Measurements from ENCODE around the gene CCDC71.

The CCDC71 gene

DNA sequence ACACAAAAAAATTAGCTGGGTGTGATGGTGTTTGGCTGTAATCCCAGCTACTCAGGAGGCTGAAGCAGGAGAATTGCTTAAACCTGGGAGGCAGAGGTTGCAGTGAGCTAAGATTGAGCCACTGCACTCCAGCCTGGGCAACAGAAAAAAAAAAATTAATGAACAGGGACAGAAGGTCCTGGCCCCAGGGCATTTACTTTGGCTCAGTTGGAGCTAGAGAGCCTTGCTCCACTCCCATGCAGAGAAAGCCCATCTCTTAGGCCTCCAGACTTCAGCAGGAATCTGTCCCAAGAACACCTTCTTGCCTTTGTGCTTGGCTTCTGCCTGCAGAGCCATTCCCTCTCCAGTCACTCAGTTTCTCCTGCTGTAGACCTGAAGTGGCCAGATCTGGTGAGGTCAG is 14.0 kb upstream of the CCDC71 start:
- H3K27ac ChIP-seq (ENCODE audit: low read depth, low read length), result no peak overlapping the region
- H3K36me3 ChIP-seq (ENCODE audit: control insufficient read depth, insufficient read depth, low read length), result peaks cover 6% of the 10 kb centered on the region; the same call in 1 of the 2 replicates
- no peaks in the 10 kb centered on the region for H3K27me3 ChIP-seq (ENCODE audit: control insufficient read depth, insufficient read depth, low read length)
- H3K9ac ChIP-seq (ENCODE audit: low read length), result no peak overlapping the region
- peaks cover 4% of the 10 kb centered on the region; the same call in 1 of the 2 replicates for H3K9me3 ChIP-seq (ENCODE audit: control insufficient read depth, insufficient read depth, low read depth, low read length)
- no peak overlapping the region for H3K4me3 ChIP-seq (ENCODE audit: low read depth, low read length)
- no peaks in the 10 kb centered on the region for H3K4me1 ChIP-seq (ENCODE audit: control insufficient read depth, insufficient read depth, low read length)

DNA sequence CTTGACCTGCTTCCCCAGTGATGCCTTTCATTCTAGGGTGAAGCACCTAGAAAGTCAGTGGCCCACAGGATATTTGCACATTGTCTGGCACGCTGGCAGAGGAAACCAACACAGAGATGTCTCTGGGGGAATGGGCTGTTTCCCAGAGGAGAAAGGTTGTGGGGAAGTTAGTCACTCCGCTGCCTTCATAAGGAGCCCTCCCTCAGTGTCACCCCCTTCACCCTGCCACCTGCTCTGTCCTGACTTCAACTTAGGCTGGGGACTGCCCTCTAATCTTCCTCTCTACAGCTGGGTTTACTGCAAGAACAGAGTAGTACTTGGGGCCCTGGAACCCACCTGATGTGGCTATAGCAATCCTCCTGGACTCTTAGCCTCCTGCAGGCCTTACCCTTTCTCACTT is 10.9 kb upstream of the CCDC71 start:
- Histone ChIP-seq H3K4me1 (ENCODE audit: control insufficient read depth, insufficient read depth, low read length) (peaks cover 23% of the 10 kb centered on the region), H3K27ac (ENCODE audit: low read depth, low read length) (no peak overlapping the region), H3K27me3 (ENCODE audit: control insufficient read depth, insufficient read depth, low read length) (0 out of 2 replicates have a peak, but pooled peaks cover 1% of the 10 kb centered on the region), H3K4me3 (ENCODE audit: low read depth, low read length) (no peak overlapping the region), H3K36me3 (ENCODE audit: control insufficient read depth, insufficient read depth, low read length) (peaks cover 7% of the 10 kb centered on the region; the same call in 1 of the 2 replicates), H3K9me3 (ENCODE audit: control insufficient read depth, insufficient read depth, low read depth, low read length) (no peaks in the 10 kb centered on the region), H3K9ac (ENCODE audit: low read length) (no peak overlapping the region)

DNA sequence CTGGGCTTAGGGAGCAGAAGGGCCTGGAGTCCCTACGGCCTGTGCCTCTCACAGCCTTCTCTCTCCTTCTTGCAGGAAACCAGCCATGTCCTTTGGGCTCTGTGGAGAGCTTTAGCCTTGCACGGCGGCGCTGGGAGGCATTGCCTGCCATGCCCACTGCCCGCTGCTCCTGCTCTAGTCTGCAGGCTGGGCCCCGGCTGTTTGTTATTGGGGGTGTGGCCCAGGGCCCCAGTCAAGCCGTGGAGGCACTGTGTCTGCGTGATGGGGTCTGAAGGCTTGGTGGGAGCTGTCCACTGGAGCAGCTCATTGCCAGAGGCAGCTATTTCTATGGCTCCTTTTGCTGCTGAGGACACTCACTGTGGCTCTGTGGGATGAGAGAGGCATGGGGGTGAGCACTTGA is 9.4 kb upstream of the CCDC71 start:
- H3K27me3 ChIP-seq (ENCODE audit: control insufficient read depth, insufficient read depth, low read length), result 0 out of 2 replicates have a peak, but pooled peaks cover 5% of the 10 kb centered on the region
- peaks cover 31% of the 10 kb centered on the region for H3K4me1 ChIP-seq (ENCODE audit: control insufficient read depth, insufficient read depth, low read length)
- H3K36me3 ChIP-seq (ENCODE audit: control insufficient read depth, insufficient read depth, low read length), result peaks cover 7% of the 10 kb centered on the region; the same call in 1 of the 2 replicates
- H3K9me3 ChIP-seq (ENCODE audit: control insufficient read depth, insufficient read depth, low read depth, low read length), result no peaks in the 10 kb centered on the region
- no peak overlapping the region for H3K27ac ChIP-seq (ENCODE audit: low read depth, low read length)
- no peak overlapping the region for H3K9ac ChIP-seq (ENCODE audit: low read length)
- H3K4me3 ChIP-seq (ENCODE audit: low read depth, low read length), result no peak overlapping the region

DNA sequence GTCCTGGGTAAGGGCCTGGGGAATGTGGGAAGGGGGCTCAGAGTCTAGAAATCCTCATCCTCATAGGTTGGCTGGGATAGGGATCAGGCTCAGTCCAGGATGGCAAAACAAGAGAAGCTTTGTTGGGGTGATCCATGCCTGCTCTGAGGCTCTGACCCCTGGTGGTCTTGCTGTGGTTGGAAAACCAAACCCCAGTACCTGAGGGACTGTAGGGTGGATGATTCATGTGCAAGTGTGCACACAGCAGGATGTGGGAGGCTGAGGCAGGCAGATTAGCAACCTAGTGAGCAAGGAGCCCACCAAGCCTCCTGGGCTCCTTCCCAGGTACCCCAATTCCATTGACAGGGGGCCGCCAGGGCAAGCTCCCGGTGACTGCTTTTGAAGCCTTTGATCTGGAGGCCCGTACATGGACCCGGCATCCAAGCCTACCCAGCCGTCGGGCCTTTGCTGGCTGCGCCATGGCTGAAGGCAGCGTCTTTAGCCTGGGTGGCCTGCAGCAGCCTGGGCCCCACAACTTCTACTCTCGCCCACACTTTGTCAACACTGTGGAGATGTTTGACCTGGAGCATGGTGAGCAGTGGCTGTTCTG is 8.4 kb upstream of the CCDC71 start:
- Histone ChIP-seq H3K4me3 (ENCODE audit: low read depth, low read length) (no peak overlapping the region), H3K9me3 (ENCODE audit: control insufficient read depth, insufficient read depth, low read depth, low read length) (no peaks in the 10 kb centered on the region), H3K4me1 (ENCODE audit: control insufficient read depth, insufficient read depth, low read length) (peaks cover 31% of the 10 kb centered on the region), H3K27me3 (ENCODE audit: control insufficient read depth, insufficient read depth, low read length) (0 out of 2 replicates have a peak, but pooled peaks cover 5% of the 10 kb centered on the region), H3K36me3 (ENCODE audit: control insufficient read depth, insufficient read depth, low read length) (peaks cover 7% of the 10 kb centered on the region; the same call in 1 of the 2 replicates), H3K27ac (ENCODE audit: low read depth, low read length) (no peak overlapping the region), H3K9ac (ENCODE audit: low read length) (peak overlapping the region; percentile 46)

DNA sequence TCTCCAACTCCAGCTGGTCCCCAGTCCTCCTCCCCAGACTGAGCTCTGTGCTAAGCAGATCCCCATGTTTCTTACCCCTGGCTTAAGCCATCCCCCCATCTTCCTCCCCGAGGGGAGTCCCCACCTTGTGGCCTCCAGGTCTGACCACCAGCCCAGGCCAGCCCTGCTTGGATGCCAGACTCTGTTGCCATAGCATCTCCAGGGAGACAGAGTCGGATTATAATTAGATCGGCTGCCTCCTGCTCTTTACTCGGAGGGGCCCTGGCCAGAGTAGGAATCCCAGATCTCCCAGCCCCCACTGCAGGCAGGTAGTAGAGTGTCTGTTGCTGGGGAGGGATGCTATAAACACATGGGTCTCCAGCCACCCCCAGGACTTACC is 7.7 kb upstream of the CCDC71 start:
- Histone ChIP-seq H3K4me3 (ENCODE audit: low read depth, low read length) (peak overlapping the region; percentile 94; the same call in 1 of the 2 replicates), H3K9me3 (ENCODE audit: control insufficient read depth, insufficient read depth, low read depth, low read length) (no peaks in the 10 kb centered on the region), H3K9ac (ENCODE audit: low read length) (peak overlapping the region; percentile 46), H3K27ac (ENCODE audit: low read depth, low read length) (no peak overlapping the region), H3K27me3 (ENCODE audit: control insufficient read depth, insufficient read depth, low read length) (0 out of 2 replicates have a peak, but pooled peaks cover 5% of the 10 kb centered on the region), H3K4me1 (ENCODE audit: control insufficient read depth, insufficient read depth, low read length) (peaks cover 31% of the 10 kb centered on the region), H3K36me3 (ENCODE audit: control insufficient read depth, insufficient read depth, low read length) (peaks cover 7% of the 10 kb centered on the region; the same call in 1 of the 2 replicates)

DNA sequence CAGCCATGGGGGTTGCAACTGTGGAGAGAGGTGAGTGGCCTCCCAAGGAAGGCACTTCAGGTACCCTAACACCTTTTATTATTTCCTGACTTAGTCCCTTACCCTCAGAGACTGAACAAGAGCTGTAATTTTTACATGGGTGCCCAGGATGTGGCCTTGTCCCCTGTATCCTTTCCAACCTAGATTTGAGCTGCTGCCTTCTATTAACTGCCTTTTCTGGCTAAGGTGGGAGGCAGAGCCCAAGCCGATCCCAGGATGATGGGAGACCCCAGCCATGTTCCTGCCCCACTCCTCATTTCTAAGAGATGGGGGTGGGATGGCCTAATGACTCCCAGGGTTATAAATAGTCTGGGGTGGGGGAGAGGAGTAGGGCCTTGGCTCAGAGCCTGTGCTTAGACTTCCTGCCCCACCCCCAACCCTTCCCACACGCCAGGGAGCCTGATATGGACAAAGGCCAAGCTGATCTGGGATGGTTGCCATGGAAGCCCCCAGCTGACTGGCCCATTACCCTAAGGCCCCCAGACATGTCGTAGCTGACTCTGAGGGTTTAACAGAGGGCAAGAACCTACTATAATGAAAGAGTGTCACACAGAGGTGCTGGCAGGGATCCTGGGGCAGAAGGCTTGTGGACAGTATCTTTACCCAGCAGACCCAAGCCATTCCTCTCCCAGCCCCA is 7.1 kb upstream of the CCDC71 start:
- peaks cover 31% of the 10 kb centered on the region for H3K4me1 ChIP-seq (ENCODE audit: control insufficient read depth, insufficient read depth, low read length)
- no peaks in the 10 kb centered on the region for H3K9me3 ChIP-seq (ENCODE audit: control insufficient read depth, insufficient read depth, low read depth, low read length)
- H3K27me3 ChIP-seq (ENCODE audit: control insufficient read depth, insufficient read depth, low read length), result 0 out of 2 replicates have a peak, but pooled peaks cover 5% of the 10 kb centered on the region
- H3K27ac ChIP-seq (ENCODE audit: low read depth, low read length), result no peak overlapping the region; the same call in 1 of the 2 replicates
- peak overlapping the region; percentile 94; the same call in 1 of the 2 replicates for H3K4me3 ChIP-seq (ENCODE audit: low read depth, low read length)
- H3K9ac ChIP-seq (ENCODE audit: low read length), result peak overlapping the region; percentile 46
- peaks cover 7% of the 10 kb centered on the region; the same call in 1 of the 2 replicates for H3K36me3 ChIP-seq (ENCODE audit: control insufficient read depth, insufficient read depth, low read length)

DNA sequence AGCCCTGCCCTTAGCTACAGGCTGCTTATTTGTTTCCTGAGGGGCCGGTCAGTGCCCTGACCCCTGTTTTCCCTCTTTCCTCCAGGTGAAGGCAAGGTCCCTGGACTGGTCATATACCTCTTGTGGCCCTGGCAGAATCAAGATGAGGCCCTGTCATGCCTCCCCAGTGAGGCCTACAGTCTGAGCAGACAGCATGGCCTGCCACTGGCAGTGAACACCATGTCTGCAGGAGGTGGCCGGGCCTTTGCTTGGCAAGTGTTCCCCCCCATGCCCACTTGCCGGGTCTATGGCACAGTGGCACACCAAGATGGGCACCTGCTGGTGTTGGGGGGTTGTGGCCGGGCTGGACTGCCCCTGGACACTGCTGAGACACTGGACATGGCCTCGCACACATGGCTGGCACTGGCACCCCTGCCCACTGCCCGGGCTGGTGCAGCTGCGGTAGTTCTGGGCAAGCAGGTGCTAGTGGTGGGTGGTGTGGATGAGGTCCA is 6.5 kb upstream of the CCDC71 start:
- no peaks in the 10 kb centered on the region for H3K9me3 ChIP-seq (ENCODE audit: control insufficient read depth, insufficient read depth, low read depth, low read length)
- peaks cover 31% of the 10 kb centered on the region for H3K4me1 ChIP-seq (ENCODE audit: control insufficient read depth, insufficient read depth, low read length)
- H3K27me3 ChIP-seq (ENCODE audit: control insufficient read depth, insufficient read depth, low read length), result 0 out of 2 replicates have a peak, but pooled peaks cover 11% of the 10 kb centered on the region
- peaks cover 7% of the 10 kb centered on the region; the same call in 1 of the 2 replicates for H3K36me3 ChIP-seq (ENCODE audit: control insufficient read depth, insufficient read depth, low read length)
- peak overlapping the region; percentile 94; the same call in 1 of the 2 replicates for H3K4me3 ChIP-seq (ENCODE audit: low read depth, low read length)
- no peak overlapping the region for H3K27ac ChIP-seq (ENCODE audit: low read depth, low read length)
- H3K9ac ChIP-seq (ENCODE audit: low read length), result peak overlapping the region; percentile 36

DNA sequence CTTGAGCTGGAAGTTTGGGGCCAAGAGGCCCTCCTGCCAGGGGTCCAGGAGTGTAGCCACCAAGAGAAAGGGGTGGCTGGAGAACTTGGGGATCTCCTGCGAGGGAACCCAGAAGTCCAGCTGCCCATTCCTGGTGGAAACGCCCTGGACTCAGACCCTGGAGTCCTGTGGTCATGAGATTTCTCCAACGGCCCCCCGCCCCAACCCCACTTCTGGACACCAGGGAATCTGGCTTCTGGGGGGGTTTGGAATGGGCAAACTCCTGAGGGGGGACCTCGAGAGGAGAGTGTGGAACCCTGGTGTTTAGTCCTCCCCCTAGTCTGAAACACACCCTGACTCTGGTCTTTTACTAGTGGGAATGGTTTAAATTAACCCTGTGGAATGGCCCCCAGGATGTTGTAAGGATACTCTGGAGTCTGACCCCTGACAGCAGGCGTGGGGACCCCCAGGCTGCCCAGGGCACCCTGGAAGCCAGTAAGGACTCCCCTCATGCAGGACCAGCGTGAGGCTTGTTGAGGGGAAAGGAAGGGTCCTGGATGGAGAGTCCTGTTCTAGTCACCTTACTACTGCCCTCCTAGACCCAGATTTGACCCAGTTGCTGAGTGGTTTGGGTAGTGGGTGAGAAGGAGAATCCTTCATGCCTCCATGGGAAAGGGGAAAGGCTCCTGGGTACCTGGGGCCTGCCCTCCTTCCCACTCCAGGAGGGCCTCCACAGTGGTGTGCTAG is 5.8 kb upstream of the CCDC71 start:
- Histone ChIP-seq H3K4me1 (ENCODE audit: control insufficient read depth, insufficient read depth, low read length) (peaks cover 31% of the 10 kb centered on the region), H3K9ac (ENCODE audit: low read length) (peak overlapping the region; percentile 45), H3K27me3 (ENCODE audit: control insufficient read depth, insufficient read depth, low read length) (peaks cover 16% of the 10 kb centered on the region; the same call in 1 of the 2 replicates), H3K4me3 (ENCODE audit: low read depth, low read length) (peak overlapping the region; percentile 94), H3K27ac (ENCODE audit: low read depth, low read length) (no peak overlapping the region; the same call in 1 of the 2 replicates), H3K9me3 (ENCODE audit: control insufficient read depth, insufficient read depth, low read depth, low read length) (no peaks in the 10 kb centered on the region), H3K36me3 (ENCODE audit: control insufficient read depth, insufficient read depth, low read length) (peaks cover 7% of the 10 kb centered on the region; the same call in 1 of the 2 replicates)

DNA sequence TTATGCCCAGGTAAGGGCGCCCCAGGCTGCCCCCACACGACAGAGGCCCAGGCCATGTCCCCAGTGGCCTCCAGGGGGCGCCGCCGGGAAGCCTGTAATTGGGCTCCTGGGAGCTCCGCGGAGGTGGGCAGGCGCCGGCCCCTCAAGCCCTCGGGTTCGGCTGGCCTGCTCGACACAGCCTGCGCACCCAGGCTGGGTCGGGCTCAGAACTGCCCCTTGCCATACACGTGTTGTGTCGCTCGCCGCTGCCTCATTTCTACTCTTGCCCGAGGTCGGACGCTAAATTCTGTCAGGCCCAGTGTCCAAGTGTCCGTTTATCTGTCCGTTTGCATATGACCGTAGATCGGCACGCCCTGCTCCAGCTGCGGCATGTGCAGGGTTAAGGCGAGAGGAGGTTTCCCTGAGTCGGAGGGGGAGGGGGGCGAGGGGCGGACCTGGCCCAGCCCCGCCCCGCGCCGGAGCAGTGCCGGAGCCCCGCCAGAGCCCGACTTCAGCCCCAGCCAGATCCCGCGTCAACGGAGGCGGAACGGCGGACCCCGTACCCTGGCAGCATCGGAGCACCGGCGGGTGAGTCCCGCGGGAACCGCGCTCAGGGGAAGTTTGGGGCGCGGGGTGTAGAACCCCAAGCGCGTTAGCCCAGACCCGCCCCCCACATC is 5.1 kb upstream of the CCDC71 start, which contains the start of gene KLHDC8B:
Gene KLHDC8B, plus strand, starts transcription at position 480 of the 656 bp plus-strand sequence. CDS start 1,172 bp downstream, outside the sequence.
- Histone ChIP-seq H3K9ac (ENCODE audit: low read length) (peak within 1 kb of the TSS; percentile 76), H3K27ac (ENCODE audit: low read depth, low read length) (no peak within 1 kb of the TSS; the same call in 1 of the 2 replicates), H3K27me3 (ENCODE audit: control insufficient read depth, insufficient read depth, low read length) (peaks cover 16% of the 10 kb centered on the region; the same call in 1 of the 2 replicates), H3K36me3 (ENCODE audit: control insufficient read depth, insufficient read depth, low read length) (peaks cover 7% of the 10 kb centered on the region; the same call in 1 of the 2 replicates), H3K4me3 (ENCODE audit: low read depth, low read length) (peak within 1 kb of the TSS; percentile 94), H3K9me3 (ENCODE audit: control insufficient read depth, insufficient read depth, low read depth, low read length) (no peaks in the 10 kb centered on the region), H3K4me1 (ENCODE audit: control insufficient read depth, insufficient read depth, low read length) (peaks cover 37% of the 10 kb centered on the region)

DNA sequence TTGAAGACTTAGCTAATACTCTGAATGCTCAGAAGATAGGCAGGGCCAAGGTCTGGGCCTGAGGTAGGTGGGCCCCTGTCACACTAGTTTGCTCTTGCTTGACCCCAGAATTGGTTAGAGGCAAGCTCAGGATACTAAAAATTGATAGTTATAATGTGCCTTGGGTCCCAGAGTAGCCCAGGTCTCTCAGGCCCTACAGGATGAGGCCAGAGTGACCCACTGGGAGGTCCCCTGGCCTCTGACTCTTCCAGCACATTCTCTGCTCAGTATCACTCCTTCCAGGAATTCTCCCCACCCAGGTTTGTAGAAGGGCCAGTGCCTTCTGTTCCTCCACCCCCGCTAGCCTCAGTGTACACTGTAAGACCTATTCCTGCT is 4.6 kb upstream of the CCDC71 start:
- Histone ChIP-seq H3K27ac (ENCODE audit: low read depth, low read length) (no peak overlapping the region), H3K36me3 (ENCODE audit: control insufficient read depth, insufficient read depth, low read length) (peaks cover 7% of the 10 kb centered on the region; the same call in 1 of the 2 replicates), H3K9ac (ENCODE audit: low read length) (no peak overlapping the region), H3K27me3 (ENCODE audit: control insufficient read depth, insufficient read depth, low read length) (peaks cover 16% of the 10 kb centered on the region; the same call in 1 of the 2 replicates), H3K4me1 (ENCODE audit: control insufficient read depth, insufficient read depth, low read length) (peaks cover 38% of the 10 kb centered on the region), H3K9me3 (ENCODE audit: control insufficient read depth, insufficient read depth, low read depth, low read length) (no peaks in the 10 kb centered on the region), H3K4me3 (ENCODE audit: low read depth, low read length) (peak overlapping the region; percentile 94; the same call in 1 of the 2 replicates)
